ENCODE measurements around the gene DPPA2.

Gene DPPA2

GRCh38 chr3:109313061-109313460 lies 3.3 kb downstream of the DPPA2 start:
- no peak for DNase-seq

GRCh38 chr3:109297496-109297895 lies 18.8 kb downstream of the DPPA2 start:
- no peak for DNase-seq

GRCh38 chr3:109284071-109284470 lies 32.2 kb downstream of the DPPA2 start:
- no peak for DNase-seq

GRCh38 chr3:109278546-109278945 lies 37.8 kb downstream of the DPPA2 start:
- DNase-seq, result no peak

GRCh38 chr3:109278141-109278540 lies 38.2 kb downstream of the DPPA2 start:
- no peak for DNase-seq

GRCh38 chr3:109275702-109276293 lies 40.5 kb downstream of the DPPA2 start:
- DNase-seq, result peak; percentile 2

- DNase-seq, result no peak
Observed at GRCh38 chr3:109270779-109271178, 45.5 kb downstream of the DPPA2 start.

- DNase-seq, result no peak
Observed at GRCh38 chr3:109269577-109270275, 46.6 kb downstream of the DPPA2 start.

GRCh38 chr3:109268181-109268580 lies 48.1 kb downstream of the DPPA2 start:
- DNase-seq, result no peak

GRCh38 chr3:109265295-109265694 lies 51.0 kb downstream of the DPPA2 start:
- DNase-seq, result no peak

- DNase-seq, result no peak
Observed at GRCh38 chr3:109257269-109257668, 59.0 kb downstream of the DPPA2 start.

GRCh38 chr3:109254770-109255169 lies 61.5 kb downstream of the DPPA2 start:
- no peak for DNase-seq

- DNase-seq, result no peak
Observed at GRCh38 chr3:109252641-109253040, 63.7 kb downstream of the DPPA2 start.

Measured in CD4-positive, alpha-beta T cell treated with Interleukin-10 for 1 hour (primary cell).